Measurements from ENCODE around the gene TTLL10.
A peak's percentile ranks its signal among the peaks of the same experiment; 100 is the strongest.
"Not testable (repeated sequence)": the region's sequence is repeated elsewhere in the genome, so short reads cannot be mapped to it uniquely, and the experiment has no call there.

Gene TTLL10

DNA sequence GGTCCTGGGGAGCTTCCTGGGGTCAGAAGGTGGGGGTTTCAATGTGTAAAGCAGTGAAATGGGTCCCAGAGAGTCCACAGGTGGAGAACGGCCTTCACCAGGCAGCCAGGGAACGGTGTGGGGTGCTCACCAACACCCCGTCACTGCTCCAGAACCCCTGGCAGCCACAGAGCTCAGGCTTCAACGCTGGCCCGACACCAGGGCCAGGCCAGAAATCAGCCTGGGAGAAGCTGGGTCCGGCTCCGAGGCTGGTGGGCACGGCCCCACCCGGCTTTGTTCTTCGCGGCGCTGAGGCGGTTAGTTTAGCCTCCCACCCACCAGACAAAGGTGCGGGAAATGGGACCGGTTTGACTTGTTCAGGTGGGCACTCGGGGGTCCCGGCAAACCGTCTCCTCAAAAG lies 33.0 kb upstream of the TTLL10 start:
- DNase-seq (ENCODE audit: low read depth, low spot score): no peak

DNA sequence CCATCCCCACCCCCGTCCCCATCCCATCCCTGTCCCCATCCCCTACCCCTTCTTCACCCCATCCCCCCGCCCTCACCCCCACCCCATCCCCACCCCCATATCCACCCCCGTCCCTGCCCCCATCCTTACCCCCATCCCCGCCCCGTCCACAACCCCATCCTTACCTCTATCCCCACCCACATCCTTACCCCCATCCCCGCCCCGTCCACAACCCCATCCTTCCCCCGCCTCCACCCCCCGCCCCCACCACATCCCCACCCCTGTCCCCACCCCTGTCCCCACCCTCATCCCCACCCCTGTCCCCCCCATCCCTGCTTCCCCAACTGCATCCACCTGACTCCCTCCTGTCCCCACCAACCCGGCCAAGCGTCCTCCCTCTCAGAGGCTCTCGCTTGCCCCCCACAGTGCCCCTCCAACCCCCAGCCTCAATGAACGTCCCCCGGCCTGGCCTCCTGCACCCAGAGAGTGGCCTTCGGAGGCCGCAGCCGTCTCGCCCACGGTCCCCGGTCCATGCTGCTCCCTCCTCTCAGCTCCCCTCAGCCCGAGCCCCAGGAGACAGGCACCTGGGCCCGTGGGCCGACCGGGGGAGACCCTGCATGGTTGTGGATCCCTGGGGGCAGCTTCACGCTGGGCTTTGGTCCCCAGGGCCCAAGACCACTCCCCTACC lies 32.3 kb upstream of the TTLL10 start:
- no peak for DNase-seq (ENCODE audit: low read depth, low spot score)

DNA sequence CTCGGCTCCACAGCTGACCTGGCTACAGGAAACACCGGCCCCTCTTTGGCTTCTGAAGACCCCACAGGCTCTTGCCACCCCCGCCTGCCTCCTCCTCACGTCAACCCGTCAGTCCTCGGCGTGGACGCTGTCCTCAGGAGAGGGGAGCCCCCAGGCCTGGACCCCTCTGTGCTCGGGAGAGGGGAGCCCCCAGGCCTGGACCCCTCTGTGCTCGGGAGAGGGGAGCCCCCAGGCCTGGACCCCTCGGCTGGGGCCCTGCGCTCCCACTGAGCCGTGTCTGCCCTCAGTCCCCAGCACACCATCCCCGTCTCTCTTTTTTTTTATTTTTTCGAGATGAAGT lies 31.8 kb upstream of the TTLL10 start:
- no peak for DNase-seq (ENCODE audit: low read depth, low spot score)

DNA sequence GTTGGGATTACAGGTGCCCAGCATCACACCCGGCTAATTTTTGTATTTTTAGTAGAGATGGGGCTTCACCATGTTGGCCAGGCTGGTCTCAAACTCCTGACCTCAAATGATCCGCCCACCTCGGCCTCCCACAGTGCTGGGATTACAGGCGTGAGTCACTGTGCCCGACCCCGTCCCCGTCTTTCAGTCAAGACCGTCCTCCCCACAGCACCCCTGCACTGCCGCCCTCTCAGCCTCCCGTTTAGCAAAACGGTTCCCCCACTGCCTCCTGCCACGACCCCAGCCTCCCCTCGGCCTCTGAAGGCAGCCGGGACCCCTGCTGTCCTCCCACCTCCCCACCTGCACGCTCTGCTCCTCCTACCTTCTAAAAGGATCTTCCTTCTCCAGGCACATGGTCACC lies 31.3 kb upstream of the TTLL10 start:
- DNase-seq (ENCODE audit: low read depth, low spot score): not testable (repeated sequence)

DNA sequence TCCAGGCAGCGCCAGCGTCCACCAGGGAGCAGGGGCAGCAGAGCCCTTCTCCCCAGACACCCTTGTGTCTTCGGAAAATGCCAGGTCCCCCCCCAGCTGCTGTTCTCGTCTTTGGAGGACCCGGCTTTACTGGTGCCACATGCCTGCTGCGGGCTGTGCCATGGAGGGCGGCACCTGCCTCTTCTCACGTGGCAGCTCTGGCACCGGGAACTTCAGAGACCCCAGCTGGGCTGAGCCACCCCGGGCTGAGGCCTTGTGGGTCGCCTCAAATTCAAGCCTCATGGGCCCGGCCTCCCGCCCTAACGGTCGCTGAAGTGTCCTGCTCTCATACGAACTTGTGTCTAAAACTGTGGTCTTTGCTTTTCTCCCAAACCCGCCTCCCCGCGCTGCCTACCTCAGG lies 30.8 kb upstream of the TTLL10 start:
- DNase-seq (ENCODE audit: low read depth, low spot score): no peak

DNA sequence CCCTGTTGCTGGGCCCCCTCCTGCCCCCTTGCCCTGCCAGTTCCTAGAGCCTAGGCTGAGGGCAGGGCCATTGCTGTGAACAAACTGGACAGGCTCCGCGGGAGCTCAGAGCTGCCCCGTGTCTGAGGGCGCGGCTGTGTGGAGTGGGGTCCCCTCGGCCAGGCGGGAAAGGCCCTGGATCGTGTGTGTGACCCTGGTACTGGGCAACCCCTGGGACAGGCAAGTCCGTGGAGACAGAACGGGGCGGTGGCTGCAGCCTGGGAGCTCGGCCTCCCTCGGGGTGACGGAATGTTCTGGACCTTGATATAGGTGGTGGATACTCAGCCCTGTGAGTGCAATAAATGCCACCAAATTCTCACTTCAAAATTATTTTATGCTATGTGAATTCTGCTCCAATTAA lies 30.0 kb upstream of the TTLL10 start:
- DNase-seq (ENCODE audit: low read depth, low spot score): no peak

DNA sequence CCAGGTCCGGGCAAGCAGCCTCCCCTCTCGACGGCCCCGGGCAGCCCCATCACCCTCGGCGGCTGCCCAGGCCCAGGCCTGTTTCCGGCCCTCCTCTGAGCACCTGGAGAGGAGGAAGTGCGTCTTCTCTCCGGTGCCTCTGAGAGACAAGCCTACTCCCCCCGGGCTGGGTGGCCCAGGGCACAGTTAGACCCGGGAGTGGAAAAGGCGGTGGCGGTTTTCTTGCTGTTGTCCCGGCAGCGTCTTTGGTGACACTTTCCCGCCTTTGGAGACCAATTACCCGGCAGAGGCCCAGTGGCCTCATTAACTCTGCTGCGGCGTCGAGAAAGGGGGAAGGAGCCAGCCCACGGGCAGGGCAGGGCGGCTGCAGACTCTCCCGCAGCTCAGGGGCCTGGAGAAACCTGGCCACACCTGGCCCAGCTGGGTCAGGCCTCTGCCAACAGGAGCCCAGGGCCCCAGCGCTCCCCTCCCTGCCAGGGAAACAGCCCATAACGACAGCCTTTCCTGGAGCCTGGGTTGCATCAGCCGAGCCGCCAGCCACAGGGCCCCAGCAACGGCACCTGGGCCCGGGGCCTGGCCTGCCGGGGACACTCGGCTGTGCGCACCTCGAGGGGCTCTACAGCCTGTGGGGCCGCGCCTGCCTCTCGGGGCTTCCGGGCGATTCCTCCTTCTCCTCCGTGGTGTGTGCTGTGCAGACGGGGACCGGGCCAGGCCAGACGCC lies 29.4 kb upstream of the TTLL10 start:
- DNase-seq (ENCODE audit: low read depth, low spot score): peak; percentile 56

DNA sequence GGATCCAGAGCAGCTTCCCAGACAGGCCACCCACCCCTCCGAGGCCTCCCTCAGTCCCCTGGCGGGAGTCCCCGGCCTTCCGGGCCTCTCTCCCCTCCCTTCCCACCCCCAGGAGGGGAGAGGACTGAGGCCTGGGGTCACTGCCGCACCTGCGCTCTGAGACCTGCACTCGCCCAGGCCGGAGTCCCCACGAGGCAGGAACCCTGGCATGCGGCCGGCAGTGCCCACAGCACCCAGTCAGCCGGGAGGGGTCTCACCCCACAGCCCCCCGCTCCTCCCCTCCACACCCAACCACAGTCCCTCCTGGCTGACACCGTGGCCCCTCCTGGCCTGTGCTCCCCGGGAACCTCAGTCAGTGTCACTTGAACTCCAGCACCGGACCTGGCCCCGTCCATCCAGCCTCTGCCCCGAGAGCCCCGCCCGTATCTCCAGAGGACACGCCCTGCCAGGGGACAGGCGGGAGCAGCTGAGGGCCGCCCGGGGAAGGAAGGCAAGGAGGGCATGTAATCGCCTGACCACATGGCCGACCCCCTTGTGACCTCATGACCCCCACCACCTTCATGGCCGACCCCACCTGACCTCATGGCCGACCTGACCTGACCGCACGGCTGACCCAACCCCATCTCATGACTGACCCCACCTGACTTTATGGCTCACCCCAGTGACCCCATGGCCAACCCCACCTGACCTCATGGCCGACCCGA lies 28.7 kb upstream of the TTLL10 start:
- no peak for DNase-seq (ENCODE audit: low read depth, low spot score)

DNA sequence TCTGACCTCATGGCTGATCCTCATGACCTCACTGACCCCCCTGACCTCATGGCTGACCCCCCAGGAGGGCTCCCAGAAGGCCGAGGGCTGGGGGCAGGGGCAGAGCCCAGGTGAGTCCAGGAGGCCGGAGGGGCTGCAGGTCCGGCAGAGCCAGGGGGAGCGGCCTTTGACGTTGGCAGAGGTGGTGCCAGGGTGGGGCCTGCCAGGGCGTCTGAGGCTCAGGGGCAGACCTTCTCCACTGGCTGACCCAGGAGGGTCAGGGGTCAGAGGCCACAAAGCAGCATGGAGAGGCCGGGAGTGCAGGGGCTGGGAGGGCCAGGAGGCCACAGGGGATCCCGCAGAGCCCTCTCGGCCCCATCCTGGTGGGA lies 28.1 kb upstream of the TTLL10 start:
- no peak for DNase-seq (ENCODE audit: low read depth, low spot score)

DNA sequence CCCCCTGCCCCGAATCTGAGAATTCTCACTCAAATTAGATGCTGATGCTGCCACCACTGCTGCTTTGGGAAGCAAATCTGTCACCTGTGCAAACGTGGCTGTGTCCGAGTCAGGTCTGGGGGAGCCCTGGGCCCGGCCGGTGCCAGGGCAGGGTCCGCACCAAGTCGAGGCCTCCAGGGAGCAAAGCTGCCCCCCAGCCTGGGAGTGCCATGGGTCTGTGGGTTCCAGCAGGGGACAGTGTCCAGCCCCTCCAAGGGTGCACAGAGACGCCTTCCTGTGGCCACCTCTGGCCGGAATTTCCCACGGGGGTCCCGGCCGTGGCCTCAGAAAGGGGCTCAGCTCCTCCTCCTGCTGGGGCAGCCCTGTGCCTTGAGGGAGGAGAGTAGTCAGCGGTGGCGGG lies 27.7 kb upstream of the TTLL10 start:
- DNase-seq (ENCODE audit: low read depth, low spot score): no peak

DNA sequence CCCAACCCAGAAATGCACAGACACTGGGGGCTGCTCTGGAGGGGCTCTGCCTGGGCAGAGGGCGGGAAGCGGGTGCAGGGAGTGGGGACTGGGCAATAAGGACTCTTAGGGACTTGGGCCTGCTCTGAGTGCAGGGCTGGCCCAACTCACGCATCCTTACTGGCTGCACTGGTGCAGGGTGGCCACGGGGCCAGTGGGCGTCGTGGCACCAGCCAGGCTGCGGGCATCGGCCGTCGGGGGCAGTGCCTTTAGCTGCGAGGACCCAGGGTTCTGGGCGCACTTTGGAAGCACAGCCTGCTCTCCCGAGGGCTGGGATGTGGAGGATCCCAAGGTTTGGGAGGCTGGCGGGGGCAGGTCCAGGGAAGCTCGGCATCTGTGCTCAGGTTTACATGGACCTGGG lies 27.1 kb upstream of the TTLL10 start:
- DNase-seq (ENCODE audit: low read depth, low spot score): no peak

DNA sequence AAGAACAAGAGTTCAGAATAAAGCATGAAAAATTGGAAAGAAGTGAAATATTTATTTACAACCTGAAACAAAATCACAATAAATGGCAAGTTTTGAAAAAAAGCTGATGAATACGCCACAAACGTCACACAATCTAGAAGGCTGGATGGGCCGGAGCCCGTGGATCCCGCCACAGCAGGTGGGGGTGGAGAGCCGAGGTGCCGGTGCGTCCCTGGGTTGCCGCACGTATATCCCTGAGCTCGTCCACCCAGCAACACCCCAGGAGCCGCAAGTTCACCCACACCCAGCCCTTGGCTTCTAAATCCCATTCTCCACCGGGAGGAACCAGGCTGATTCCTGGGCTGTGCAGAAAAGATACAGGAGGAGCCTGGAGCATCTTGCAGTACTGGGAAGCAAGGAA lies 25.6 kb upstream of the TTLL10 start:
- no peak for DNase-seq (ENCODE audit: low read depth, low spot score)

DNA sequence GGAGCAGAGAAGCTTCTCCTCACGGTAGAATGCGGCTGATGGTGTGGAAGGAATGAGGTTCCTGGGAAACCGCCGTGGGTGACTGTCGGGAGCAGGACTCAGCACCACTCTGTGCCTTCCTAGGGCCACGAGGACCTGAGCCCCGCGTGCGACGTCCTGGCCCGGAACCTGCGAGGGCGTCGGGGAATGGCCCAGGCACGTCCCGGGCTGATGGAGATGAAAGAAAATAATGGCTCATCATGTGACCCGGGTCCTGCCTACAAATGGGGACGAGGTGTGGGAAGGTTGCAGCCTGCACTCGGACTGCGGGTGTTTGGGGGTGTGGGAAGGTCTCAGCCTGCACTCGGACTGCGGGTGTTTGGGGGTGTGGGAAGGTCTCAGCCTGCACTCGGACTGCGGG lies 25.1 kb upstream of the TTLL10 start:
- no peak for DNase-seq (ENCODE audit: low read depth, low spot score)

DNA sequence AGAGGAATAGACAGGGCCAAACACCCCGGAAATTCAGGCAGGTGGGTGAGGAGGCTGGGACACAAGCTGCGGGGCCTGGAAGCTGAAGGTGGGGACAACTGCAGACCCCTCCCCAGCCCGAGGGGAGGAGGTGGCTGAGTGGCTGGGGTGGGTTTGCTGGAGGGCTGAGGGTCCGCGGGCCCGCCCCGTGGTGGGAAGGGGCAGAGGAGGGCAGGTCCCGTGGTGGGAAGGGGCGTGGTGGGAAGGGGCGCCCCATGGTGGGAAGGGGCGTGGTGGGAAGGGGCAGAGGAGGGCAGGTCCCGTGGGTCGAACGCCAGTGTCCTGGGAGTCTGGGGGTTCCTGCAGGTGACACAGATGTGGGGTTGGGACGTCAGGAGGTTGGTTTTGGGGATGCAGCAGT lies 24.3 kb upstream of the TTLL10 start:
- no peak for DNase-seq (ENCODE audit: low read depth, low spot score)

DNA sequence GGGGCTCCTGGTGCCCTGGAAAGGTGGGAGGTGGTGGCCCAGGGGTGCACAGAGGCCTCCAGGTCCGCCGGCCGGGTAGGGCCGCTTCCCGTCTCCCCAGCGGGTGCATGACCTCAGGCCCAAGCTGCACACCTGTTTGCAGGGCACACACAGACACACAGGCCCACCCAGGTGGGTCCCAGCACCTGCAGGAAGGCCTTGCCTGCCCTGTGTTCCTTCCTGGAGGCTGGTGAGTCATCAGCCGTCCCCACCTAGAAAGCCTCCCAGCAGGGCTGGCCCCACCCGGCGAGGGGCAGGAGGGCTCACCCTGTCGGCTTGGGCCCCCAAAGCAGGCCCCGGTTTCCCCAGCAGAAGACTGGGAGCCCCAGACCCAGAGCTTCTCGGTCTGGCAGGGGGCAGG lies 23.6 kb upstream of the TTLL10 start:
- no peak for DNase-seq (ENCODE audit: low read depth, low spot score)

DNA sequence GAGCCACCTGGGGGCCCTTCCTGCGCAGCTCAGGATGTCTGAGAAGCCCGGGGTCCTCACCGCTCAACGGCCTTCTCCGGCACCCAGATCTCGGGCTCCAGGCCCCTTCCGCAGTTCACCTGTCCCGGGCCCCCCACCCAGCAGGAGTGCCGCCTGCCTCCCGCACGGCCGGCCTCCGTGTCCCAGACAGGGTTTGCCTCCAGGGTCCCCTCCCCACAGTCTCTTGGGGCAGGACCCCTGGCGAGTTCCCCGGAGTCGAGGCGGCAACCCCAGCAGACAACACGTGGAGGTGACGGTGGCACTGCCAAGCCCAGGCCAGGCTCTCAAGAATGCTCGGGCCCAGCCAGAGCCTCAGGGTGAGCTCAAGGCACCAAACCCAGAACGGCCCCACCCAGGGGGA lies 22.4 kb upstream of the TTLL10 start:
- DNase-seq (ENCODE audit: low read depth, low spot score): no peak

DNA sequence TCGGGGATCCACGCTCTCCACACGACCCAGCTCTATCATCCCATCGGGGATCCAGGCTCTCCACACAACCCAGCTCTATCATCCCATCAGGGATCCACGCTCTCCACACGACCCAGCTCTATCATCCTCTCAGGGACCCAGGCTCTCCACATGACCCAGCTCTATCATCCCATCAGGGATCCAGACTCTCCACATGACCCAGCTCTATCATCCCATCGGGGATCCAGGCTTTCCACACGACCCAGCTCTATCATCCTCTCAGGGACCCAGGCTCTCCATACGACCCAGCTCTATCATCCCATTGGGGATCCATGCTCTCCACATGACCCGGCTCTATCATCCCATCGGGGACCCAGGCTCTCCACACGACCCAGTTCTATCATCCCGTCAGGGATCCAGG lies 21.2 kb upstream of the TTLL10 start:
- not testable (repeated sequence) for DNase-seq (ENCODE audit: low read depth, low spot score)

DNA sequence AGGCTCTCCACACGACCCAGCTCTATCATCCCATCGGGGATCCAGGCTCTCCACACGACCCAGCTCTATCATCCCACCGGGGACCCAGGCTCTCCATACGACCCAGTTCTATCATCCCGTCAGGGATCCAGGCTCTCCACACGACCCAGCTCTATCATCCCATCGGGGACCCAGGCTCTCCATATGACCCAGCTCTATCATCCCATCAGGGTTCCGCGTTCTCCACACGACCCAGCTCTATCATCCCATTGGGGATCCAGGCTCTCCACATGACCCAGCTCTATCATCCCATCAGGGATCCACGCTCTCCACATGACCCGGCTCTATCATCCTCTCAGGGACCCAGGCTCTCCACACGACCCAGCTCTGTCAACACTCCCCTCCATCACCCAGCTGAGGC lies 20.5 kb upstream of the TTLL10 start:
- not testable (repeated sequence) for DNase-seq (ENCODE audit: low read depth, low spot score)

DNA sequence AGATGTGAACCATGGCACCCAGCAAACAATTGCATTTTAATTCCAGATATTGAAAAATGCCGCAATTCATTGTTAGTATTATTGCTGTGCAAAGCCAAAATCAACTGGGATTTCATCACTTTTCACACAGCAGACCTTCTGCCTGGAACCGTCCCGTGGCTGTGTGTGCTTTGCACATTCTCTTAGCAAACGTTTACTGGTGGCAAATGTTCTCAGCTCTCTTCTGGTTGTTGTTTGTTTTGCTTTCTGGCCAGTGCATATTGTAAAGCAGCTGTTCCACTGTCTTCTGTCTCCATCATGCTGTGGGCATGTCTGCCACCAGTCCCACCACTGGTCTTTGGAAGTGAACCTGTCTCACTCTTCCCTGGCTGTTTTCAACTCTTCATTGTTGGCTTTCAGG lies 19.8 kb upstream of the TTLL10 start:
- no peak for DNase-seq (ENCODE audit: low read depth, low spot score)

DNA sequence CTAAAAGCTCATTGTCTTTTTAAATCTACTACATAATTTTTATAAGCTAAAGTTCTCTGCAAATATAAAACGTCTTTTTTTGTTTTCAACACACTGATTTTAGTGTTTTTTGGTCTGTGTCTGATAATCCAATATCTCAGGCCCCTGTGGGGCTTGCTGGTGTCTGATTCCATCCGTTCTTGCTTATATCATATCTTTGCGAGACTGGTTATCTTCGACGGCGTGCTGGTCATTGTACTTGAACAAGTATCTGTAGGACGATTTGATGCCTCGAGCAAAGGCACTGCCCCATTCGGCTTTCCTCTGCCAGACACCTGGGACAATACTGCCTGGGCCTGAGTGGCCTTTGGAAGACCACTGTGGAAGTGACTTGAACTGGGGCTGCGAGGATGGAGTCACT lies 18.4 kb upstream of the TTLL10 start:
- no peak for DNase-seq (ENCODE audit: low read depth, low spot score)

DNA sequence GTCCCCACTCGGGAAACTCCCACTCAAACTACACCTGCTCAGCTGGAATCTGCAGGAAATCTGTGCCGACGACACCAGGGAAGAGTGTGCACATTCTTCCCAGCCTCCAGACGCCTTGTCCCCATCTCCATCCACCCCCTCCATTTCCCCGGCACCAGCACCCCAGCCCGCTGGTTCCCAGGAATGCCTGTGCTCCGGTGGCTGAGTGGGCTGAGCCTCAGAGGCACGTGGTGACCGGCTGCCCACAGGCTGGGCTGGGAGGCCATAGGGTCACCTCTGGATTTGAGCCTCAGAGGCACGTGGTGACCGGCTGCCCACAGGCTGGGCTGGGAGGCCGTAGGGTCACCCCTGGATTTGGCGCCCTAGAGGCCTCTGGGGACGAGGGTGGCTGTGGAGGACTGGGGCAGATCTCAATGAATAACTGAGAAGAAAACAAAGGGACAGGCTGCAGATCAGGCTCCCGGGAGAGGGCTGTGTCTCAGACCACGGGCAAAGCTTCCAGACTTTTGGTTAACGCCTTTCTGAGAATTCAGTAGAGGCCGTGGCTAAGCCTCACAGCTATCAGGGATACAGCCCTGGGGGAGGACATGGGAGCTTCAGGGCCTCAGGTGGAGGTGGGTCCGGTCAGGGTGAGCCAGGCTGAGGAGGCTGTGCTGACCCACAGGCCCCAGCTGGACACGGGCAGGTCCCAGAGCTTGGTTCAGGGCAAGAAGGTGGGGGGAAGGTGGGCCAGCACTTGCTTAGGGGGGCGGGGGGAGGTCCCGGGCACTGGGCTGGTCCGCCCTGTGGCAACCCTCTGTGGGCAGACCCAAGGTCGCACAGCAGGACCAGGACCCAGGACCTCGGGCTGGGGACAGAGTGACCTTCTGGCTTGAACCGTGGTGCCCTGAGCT lies 17.3 kb upstream of the TTLL10 start:
- no peak for DNase-seq (ENCODE audit: low read depth, low spot score)

DNA sequence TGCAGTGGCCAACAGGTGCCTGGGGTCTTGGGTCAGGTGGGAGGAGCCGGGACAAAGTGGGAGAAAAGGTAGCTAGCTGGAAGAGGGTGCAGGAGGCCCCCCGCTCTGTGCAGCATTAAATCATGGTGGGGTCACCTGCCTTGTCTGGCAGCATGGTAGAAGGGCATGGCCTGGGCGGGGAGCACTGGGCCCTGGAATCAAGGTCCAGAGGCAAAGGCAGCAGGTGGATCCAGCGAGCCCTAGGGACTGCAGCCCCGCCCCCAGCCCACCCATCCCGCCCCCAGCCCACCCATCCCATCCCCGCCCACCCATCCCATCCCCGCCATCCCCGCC lies 16.7 kb upstream of the TTLL10 start:
- no peak for DNase-seq (ENCODE audit: low read depth, low spot score)
